SKM-1 treated with dmso at 0.1 percent for 144 hours (cell line): ENCODE measurements around the gene KSR2.

Source experiments
- DNase-seq: peaks from one replicate; lab custom pipeline; 2025; ENCODE audit not compliant: unreplicated experiment; lab: John Stamatoyannopoulos, UW

The KSR2 gene

GRCh38 chr12:117699575-117699974, 269.2 kb downstream of the KSR2 start:
- no peak for DNase-seq

- DNase-seq: no peak
These were observed 269.7 kb downstream of the KSR2 start for GRCh38 chr12:117699118-117699517.

GRCh38 chr12:117695956-117696355, 272.8 kb downstream of the KSR2 start:
- DNase-seq: no peak

GRCh38 chr12:117692512-117692911, 276.3 kb downstream of the KSR2 start:
- no peak for DNase-seq

- no peak for DNase-seq
These were observed 278.9 kb downstream of the KSR2 start for GRCh38 chr12:117689857-117690256.

- DNase-seq: no peak
These were observed 280.3 kb downstream of the KSR2 start for GRCh38 chr12:117688446-117688845.

GRCh38 chr12:117686911-117687377, 281.8 kb downstream of the KSR2 start:
- DNase-seq: no peak

GRCh38 chr12:117686210-117686609, 282.6 kb downstream of the KSR2 start:
- no peak for DNase-seq

GRCh38 chr12:117685110-117685926, 283.5 kb downstream of the KSR2 start:
- no peak for DNase-seq

GRCh38 chr12:117684471-117684870, 284.3 kb downstream of the KSR2 start:
- no peak for DNase-seq

GRCh38 chr12:117680312-117680711, 288.5 kb downstream of the KSR2 start:
- DNase-seq: no peak

GRCh38 chr12:117679776-117680175, 289.0 kb downstream of the KSR2 start:
- DNase-seq: no peak

- no peak for DNase-seq
These were observed 294.0 kb downstream of the KSR2 start for GRCh38 chr12:117674763-117675162.

GRCh38 chr12:117674313-117674712, 294.5 kb downstream of the KSR2 start:
- DNase-seq: no peak

GRCh38 chr12:117671734-117672133, 297.1 kb downstream of the KSR2 start:
- no peak for DNase-seq

GRCh38 chr12:117664169-117664568, 304.6 kb downstream of the KSR2 start:
- no peak for DNase-seq

- DNase-seq: no peak
These were observed 306.0 kb downstream of the KSR2 start for GRCh38 chr12:117662620-117663395.

- DNase-seq: no peak
These were observed 306.6 kb downstream of the KSR2 start for GRCh38 chr12:117662220-117662619.

GRCh38 chr12:117661471-117661870, 307.3 kb downstream of the KSR2 start:
- DNase-seq: no peak

GRCh38 chr12:117660896-117661295, 307.9 kb downstream of the KSR2 start:
- no peak for DNase-seq

- no peak for DNase-seq
These were observed 310.6 kb downstream of the KSR2 start for GRCh38 chr12:117658226-117658625.

- DNase-seq: no peak
These were observed 319.0 kb downstream of the KSR2 start for GRCh38 chr12:117649796-117650195.
